ENCODE data around the gene HTT. TPM values are rescaled to one million over a fixed set of nuclear protein-coding genes. Genes with fewer than 3 reads are reported as not detected.

Gene HTT
- total RNA-seq, 1 experiment from 2014 or later: 37.4 TPM

- no peak for TF ChIP-seq CEBPB (IDR thresholded peaks at IDR 0.05; ENCODE audit: low read depth)
- TF ChIP-seq EZH2 (IDR thresholded peaks at IDR 0.05): no peak
- TF ChIP-seq, protein P1, sequence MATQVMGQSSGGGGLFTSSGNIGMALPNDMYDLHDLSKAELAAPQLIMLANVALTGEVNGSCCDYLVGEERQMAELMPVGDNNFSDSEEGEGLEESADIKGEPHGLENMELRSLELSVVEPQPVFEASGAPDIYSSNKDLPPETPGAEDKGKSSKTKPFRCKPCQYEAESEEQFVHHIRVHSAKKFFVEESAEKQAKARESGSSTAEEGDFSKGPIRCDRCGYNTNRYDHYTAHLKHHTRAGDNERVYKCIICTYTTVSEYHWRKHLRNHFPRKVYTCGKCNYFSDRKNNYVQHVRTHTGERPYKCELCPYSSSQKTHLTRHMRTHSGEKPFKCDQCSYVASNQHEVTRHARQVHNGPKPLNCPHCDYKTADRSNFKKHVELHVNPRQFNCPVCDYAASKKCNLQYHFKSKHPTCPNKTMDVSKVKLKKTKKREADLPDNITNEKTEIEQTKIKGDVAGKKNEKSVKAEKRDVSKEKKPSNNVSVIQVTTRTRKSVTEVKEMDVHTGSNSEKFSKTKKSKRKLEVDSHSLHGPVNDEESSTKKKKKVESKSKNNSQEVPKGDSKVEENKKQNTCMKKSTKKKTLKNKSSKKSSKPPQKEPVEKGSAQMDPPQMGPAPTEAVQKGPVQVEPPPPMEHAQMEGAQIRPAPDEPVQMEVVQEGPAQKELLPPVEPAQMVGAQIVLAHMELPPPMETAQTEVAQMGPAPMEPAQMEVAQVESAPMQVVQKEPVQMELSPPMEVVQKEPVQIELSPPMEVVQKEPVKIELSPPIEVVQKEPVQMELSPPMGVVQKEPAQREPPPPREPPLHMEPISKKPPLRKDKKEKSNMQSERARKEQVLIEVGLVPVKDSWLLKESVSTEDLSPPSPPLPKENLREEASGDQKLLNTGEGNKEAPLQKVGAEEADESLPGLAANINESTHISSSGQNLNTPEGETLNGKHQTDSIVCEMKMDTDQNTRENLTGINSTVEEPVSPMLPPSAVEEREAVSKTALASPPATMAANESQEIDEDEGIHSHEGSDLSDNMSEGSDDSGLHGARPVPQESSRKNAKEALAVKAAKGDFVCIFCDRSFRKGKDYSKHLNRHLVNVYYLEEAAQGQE (IDR thresholded peaks at IDR 0.05; ENCODE audit: low read depth): no peak
Measured at GRCh38 chr4:3226467-3226866, 152.0 kb downstream of the HTT start (continued).

DNA sequence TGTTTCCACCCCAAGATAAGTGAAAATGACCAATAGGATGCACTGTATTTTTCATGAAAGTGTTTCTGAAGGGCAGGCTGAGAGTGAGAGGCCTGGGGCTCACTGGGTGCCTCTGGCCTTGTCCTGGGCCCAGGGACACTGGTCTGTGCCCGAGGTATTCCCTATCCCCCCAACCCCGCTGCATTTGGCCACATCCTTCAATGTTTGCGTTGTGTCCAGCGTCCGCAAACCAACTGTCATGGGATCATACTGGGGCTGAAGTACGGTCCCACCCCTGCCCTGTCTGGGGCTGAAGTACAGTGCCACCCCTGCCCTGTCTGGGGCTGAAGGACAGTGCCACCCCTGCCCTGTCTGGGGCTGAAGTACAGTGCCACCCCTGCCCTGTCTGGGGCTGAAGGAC is 152.5 kb downstream of the HTT start:
- H3K9ac ChIP-seq (ENCODE audit: low read length): no peak overlapping the region
- H4K20me1 ChIP-seq (ENCODE audit: insufficient read depth): no peaks in the 10 kb centered on the region
- H3K9me3 ChIP-seq (ENCODE audit: control insufficient read depth in 1 of 2, insufficient read depth in 1 of 2, low read depth in 1 of 2, low read length in 2 of 2): no peaks in the 10 kb centered on the region
- intact Hi-C loops (cut with micrococcal nuclease): no loop called here
- no peak overlapping the region for H2AFZ ChIP-seq (ENCODE audit: low read depth, low read length, poor library complexity, severe bottlenecking)
- DNase-seq (ENCODE audit: low read depth, low spot score) (no peak), ATAC-seq (no peak)
- peaks cover 22 to 31% of the 10 kb centered on the region in 2 experiments; a peak in 3 of 4 replicates for H3K36me3 ChIP-seq (ENCODE audit: control insufficient read depth in 1 of 2, insufficient read depth in 2 of 2, low read length in 2 of 2)
- no peaks in the 10 kb centered on the region for H3K4me1 ChIP-seq (ENCODE audit: control insufficient read depth in 1 of 2, insufficient read depth in 2 of 2, low read length in 2 of 2)
- no TSS peak for BruUV-seq (replicated peaks)
- CTCF ChIA-PET: no interaction called here
- no peaks in the 10 kb centered on the region for H3K27me3 ChIP-seq (ENCODE audit: insufficient read depth, low read length)
- POLR2A ChIA-PET: no interaction called here
- H3K4me3 ChIP-seq (replicated peaks in 1 of 2; ENCODE audit: low read depth in 1 of 2, low read length in 2 of 2): no peak overlapping the region
- RAD21 ChIA-PET (ENCODE audit: low non-redundant PET in 1 of 2, low total read pairs in 2 of 2, uncharacterized antibody in 2 of 2, unreplicated experiment in 2 of 2): no interaction called here
- no peaks in the 10 kb centered on the region for H3K79me2 ChIP-seq (ENCODE audit: insufficient read depth, low read length)
- H3K4me2 ChIP-seq (ENCODE audit: low read length): no peak overlapping the region
- no peaks in the 10 kb centered on the region for H3K9me2 ChIP-seq (ENCODE audit: insufficient read depth)
- TF ChIP-seq, protein P2, sequence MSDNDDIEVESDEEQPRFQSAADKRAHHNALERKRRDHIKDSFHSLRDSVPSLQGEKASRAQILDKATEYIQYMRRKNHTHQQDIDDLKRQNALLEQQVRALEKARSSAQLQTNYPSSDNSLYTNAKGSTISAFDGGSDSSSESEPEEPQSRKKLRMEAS (IDR thresholded peaks at IDR 0.05): no peak
- TF ChIP-seq SIN3A (IDR thresholded peaks at IDR 0.05; ENCODE audit: low read depth) (no peak), CBX3 (IDR thresholded peaks at IDR 0.05; ENCODE audit: low read depth) (no peak), ATF3 (IDR thresholded peaks at IDR 0.05) (no peak), SRF (IDR thresholded peaks at IDR 0.05; ENCODE audit: low read depth) (no peak)
- H3K27ac ChIP-seq (ENCODE audit: low read depth, low read length): no peak overlapping the region
